BJ (cell line): ENCODE data around the gene TMEM88. TPM values are rescaled to one million over a fixed set of nuclear protein-coding genes. Genes with fewer than 3 reads are reported as not detected.
"Not testable (repeated sequence)": the region's sequence is repeated elsewhere in the genome, so short reads cannot be mapped to it uniquely, and the experiment has no call there.

ENCODE experiments used
- CTCF ChIA-PET: fragments of 350-600 bp; formaldehyde crosslinking; extraction: SDS; loops from one replicate; lab custom pipeline; 2021; ENCODE audit warnings: antibody characterized with exemption, inconsistent platforms; lab: Yijun Ruan, JAX
- POLR2A ChIA-PET: fragments of 300-600 bp; sonication (Branson Sonifier 250); formaldehyde crosslinking; extraction: SDS; loops from one replicate; lab custom pipeline; 2021; ENCODE audit warnings: antibody characterized with exemption; lab: Charles Lee
- DNase-seq: peaks from one replicate; pipeline ENCODE4 v3.0.0-alpha.2; 2011; ENCODE audit warnings: low read depth
- H3K27me3 ChIP-seq: 2 replicates; pipeline ENCODE4 v1.6.0; 2011; ENCODE audit warnings: low read length; ENCODE audit not compliant: control insufficient read depth, insufficient read depth
- H3K36me3 ChIP-seq: 2 replicates; pipeline ENCODE4 v1.5.1; 2011; ENCODE audit warnings: low read length; ENCODE audit not compliant: control insufficient read depth, insufficient read depth
- H3K4me3 ChIP-seq: 2 replicates; pipeline ENCODE4 v1.5.1; 2011; ENCODE audit warnings: low read depth, mild to moderate bottlenecking, control low read depth, low read length
- CTCF ChIP-seq: IDR thresholded peaks from 2 replicates; pipeline ENCODE4 v1.5.1; 2011; ENCODE audit warnings: low read depth, mild to moderate bottlenecking, control low read depth, inconsistent platforms, low read length, moderate library complexity; ENCODE audit not compliant: insufficient read depth
- polyA minus RNA-seq: library from RNA; depleted of rRNA, polyadenylated mRNA; stranded (reverse); fragments of >200 nt; gene quantifications from 2 replicates; pipeline ENCODE4 v1.2.3, GENCODE V29; 2011; rRNA and poly(A)+ RNA removed
- polyA plus RNA-seq: library from polyadenylated mRNA; depleted of rRNA; stranded (reverse); fragments of >200 nt; gene quantifications from 2 replicates; pipeline ENCODE4 v1.2.3, GENCODE V29; 2011; rRNA removed

Gene TMEM88
- polyA plus RNA-seq (0.25 and 0.29 TPM in 2 replicates), polyA minus RNA-seq (not detected in 2 replicates)

GRCh38 chr17:7854851-7855659, at the start of gene TMEM88:
Gene TMEM88, plus strand, starts transcription at chr17:7855066. Its CDS starts 9 bp downstream, at chr17:7855075.
- no peak for TF ChIP-seq CTCF
- CTCF ChIA-PET: interaction anchor here (0.7 to 3.0 kb wide), 5 partner anchors 18 to 202 kb away, joined by 3 to 23 read pairs (median 12); no protein-coding TSS in a partner anchor
- no peaks in the 10 kb centered on the region for H3K27me3 ChIP-seq
- H3K4me3 ChIP-seq: no peak within 1 kb of the TSS; the same call in 1 of the 2 replicates
- peaks cover 28% of the 10 kb centered on the region for H3K36me3 ChIP-seq
- POLR2A ChIA-PET: interaction anchor here (0.6 kb wide), 2 partner anchors 10 to 13 kb away, joined by 3 to 7 read pairs; no protein-coding TSS in a partner anchor
- no peak for DNase-seq

GRCh38 chr17:7806587-7806986, 48.3 kb upstream of the TMEM88 start:
- TF ChIP-seq CTCF: no peak
- Histone ChIP-seq H3K27me3 (no peaks in the 10 kb centered on the region), H3K4me3 (no peak overlapping the region), H3K36me3 (no peaks in the 10 kb centered on the region)
- no peak for DNase-seq
- ChIA-PET CTCF (no interaction called here), POLR2A (no interaction called here)

GRCh38 chr17:7807206-7807605, 47.7 kb upstream of the TMEM88 start:
- H3K27me3 ChIP-seq: no peaks in the 10 kb centered on the region
- ChIA-PET CTCF (interaction anchor here (1.8 kb wide), 1 partner anchor 25 kb away, joined by 6 read pairs; no protein-coding TSS in a partner anchor), POLR2A (no interaction called here)
- H3K4me3 ChIP-seq: no peak overlapping the region
- H3K36me3 ChIP-seq: no peaks in the 10 kb centered on the region
- TF ChIP-seq CTCF: no peak
- no peak for DNase-seq

GRCh38 chr17:7809086-7809790, 45.6 kb upstream of the TMEM88 start:
- no peaks in the 10 kb centered on the region for H3K36me3 ChIP-seq
- no peak for TF ChIP-seq CTCF
- ChIA-PET POLR2A (no interaction called here), CTCF (interaction anchor here (1.0 to 1.8 kb wide), 4 partner anchors 25 to 248 kb away, joined by 3 to 6 read pairs (median 4); partner anchors contain the start of gene KDM6B)
- no peaks in the 10 kb centered on the region for H3K27me3 ChIP-seq
- no peak for DNase-seq
- H3K4me3 ChIP-seq: no peak overlapping the region

- H3K4me3 ChIP-seq, H3K27me3 ChIP-seq, POLR2A ChIA-PET, DNase-seq, H3K36me3 ChIP-seq: not testable (repeated sequence)
- CTCF ChIA-PET: interaction anchor here (1.3 to 2.1 kb wide), 5 partner anchors 15 to 180 kb away, joined by 3 to 9 read pairs (median 4); partner anchors contain the start of gene KDM6B
Measured at GRCh38 chr17:7809791-7810343, 45.0 kb upstream of the TMEM88 start.
